Fibroblast of the aortic adventitia (primary cell): ENCODE results near the gene PCDH1. TPM values are rescaled to one million over a fixed set of nuclear protein-coding genes. Genes with fewer than 3 reads are reported as not detected.

Experiments used
- DNase-seq: peaks from one replicate; pipeline ENCODE4 v3.0.0-alpha.2; 2010; ENCODE audit warnings: low read depth
- H3K4me3 ChIP-seq: 2 replicates; pipeline ENCODE4 v1.5.1; 2011; ENCODE audit warnings: low read depth, mild to moderate bottlenecking, control low read depth, low read length, moderate library complexity
- total RNA-seq: library from RNA; depleted of rRNA; stranded (reverse); fragments of >200 nt; gene quantifications from 2 replicates; pipeline ENCODE4 v1.2.3, GENCODE V29; 2012; ENCODE audit warnings: low replicate concordance
- TF ChIP-seq, protein P1 (sequence below): IDR thresholded peaks from 2 replicates; pipeline ENCODE4 v1.5.1; 2011; ENCODE audit warnings: mild to moderate bottlenecking, low read length, control low read depth, inconsistent platforms; ENCODE audit not compliant: insufficient read depth

PCDH1 gene
- total RNA-seq, 1 donor: 0.90 TPM

DNA sequence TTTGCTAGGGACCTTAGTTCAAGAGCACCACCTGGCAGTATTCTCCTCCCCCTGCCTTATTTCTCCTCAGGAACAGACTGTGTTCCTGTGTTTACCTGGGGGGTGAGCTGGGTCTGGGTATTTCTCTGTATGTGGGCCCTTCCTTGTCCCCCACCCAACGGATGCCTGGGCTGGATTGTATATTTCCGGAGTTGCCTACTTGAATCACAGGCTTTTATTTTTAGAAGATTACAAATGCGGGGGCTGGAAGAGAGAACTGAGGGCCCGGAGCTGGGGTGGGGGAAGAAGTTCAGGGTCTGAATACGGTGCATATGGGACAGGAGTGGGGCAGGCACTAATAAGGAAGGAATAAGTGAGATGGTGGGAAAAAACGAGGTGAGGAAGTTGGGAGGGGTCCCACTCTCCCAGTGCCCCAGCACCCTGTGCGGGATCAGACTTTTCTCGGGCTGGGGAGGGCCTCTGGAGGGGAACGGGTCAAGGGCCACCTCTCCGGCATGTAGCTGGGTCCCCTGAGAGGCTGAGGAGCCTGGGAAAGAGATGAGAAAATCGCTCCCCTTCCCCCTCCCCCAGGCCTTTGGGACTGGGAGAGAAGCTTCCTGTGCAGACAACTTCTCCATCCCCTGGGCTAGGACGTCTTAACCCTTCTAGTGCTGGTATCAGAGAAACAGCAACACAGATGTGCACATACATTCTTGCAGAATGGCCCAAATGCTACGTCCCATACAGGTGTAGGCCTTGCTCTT, 42.1 kb downstream of the PCDH1 start:
- TF ChIP-seq, protein P1, sequence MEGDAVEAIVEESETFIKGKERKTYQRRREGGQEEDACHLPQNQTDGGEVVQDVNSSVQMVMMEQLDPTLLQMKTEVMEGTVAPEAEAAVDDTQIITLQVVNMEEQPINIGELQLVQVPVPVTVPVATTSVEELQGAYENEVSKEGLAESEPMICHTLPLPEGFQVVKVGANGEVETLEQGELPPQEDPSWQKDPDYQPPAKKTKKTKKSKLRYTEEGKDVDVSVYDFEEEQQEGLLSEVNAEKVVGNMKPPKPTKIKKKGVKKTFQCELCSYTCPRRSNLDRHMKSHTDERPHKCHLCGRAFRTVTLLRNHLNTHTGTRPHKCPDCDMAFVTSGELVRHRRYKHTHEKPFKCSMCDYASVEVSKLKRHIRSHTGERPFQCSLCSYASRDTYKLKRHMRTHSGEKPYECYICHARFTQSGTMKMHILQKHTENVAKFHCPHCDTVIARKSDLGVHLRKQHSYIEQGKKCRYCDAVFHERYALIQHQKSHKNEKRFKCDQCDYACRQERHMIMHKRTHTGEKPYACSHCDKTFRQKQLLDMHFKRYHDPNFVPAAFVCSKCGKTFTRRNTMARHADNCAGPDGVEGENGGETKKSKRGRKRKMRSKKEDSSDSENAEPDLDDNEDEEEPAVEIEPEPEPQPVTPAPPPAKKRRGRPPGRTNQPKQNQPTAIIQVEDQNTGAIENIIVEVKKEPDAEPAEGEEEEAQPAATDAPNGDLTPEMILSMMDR: no peak
- DNase-seq: no peak
- no peak overlapping the region for H3K4me3 ChIP-seq

DNA sequence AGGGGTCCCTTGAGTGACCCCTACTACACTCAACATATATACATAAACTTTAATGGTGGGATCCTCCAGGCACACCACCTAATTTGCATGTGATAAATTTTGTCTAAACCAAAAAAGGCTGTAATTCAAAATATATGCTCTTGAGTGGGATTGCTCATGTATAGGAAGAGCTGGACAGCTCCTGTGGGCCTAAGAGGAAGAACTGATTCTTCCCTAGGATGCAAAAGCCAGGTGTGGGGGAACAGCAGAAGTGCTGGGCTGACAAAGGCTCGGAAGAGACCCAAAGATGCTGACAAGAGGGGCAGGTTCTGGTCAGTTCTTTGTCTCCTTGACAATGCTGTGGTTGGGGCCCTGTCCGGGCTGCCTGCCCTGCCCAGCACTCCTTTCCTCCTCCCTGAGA, 43.9 kb downstream of the PCDH1 start:
- TF ChIP-seq, protein P1: no peak
- DNase-seq: peak; percentile 68
- no peak overlapping the region for H3K4me3 ChIP-seq

DNA sequence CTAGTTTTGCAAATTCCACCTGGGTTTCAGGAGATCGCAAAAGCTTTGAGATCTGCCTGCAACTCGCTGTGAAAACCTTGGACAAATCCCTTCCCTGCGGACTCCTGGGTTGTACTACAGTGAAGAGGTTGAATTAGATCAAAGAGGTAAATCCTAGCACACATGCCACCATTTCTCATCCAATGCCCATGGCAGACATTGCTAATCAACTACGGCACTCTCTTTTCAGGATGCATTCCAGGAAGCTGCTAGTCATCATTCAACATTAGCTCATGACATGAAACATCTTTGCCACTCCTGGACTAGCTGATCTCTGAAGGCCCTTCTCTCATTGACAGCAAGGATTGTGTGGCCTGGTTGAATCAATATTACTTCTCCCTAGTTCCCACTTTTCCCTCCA, 46.1 kb downstream of the PCDH1 start:
- no peak for DNase-seq
- TF ChIP-seq, protein P1: no peak
- no peak overlapping the region for H3K4me3 ChIP-seq

DNA sequence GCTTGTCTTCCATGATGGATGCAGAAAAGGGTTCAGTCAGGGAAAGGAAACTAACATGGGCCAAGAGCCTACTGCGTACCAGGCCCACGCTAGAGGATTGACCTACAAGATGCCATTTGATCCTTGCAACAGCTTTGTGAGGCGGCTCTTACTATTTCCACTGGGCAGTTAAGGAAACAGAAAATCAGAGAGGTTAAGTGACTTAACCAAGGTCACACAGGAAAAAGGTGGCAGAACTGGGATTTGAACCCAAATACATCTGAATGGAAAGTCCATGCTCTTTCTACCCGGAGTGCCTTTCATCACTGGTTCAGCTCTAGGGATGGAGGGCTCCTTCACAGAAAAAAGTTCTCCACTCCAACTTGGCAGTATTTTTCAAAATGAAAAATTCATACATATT, 50.0 kb downstream of the PCDH1 start:
- DNase-seq: no peak
- no peak overlapping the region for H3K4me3 ChIP-seq
- TF ChIP-seq, protein P1: no peak

DNA sequence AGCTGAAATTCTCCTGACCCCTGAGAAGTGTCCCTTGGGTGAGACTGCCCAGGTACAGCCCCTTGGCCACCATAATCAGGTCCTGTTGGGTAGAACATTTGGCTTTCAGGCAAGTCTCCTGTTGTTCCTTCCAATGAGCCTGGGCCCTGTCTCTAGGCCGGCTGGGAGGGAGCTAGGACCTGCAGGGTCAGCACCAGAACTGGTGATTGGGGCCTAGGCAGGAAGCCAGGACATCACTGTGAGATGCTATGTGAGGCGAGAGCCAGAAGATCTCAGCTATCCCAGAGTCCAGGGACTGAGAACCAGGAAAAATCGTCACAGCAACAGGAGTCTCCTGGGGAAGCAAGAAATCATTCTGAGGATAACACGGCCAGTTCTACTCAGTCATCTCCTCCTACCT, 51.5 kb downstream of the PCDH1 start:
- TF ChIP-seq, protein P1: no peak
- no peak for DNase-seq
- no peak overlapping the region for H3K4me3 ChIP-seq

DNA sequence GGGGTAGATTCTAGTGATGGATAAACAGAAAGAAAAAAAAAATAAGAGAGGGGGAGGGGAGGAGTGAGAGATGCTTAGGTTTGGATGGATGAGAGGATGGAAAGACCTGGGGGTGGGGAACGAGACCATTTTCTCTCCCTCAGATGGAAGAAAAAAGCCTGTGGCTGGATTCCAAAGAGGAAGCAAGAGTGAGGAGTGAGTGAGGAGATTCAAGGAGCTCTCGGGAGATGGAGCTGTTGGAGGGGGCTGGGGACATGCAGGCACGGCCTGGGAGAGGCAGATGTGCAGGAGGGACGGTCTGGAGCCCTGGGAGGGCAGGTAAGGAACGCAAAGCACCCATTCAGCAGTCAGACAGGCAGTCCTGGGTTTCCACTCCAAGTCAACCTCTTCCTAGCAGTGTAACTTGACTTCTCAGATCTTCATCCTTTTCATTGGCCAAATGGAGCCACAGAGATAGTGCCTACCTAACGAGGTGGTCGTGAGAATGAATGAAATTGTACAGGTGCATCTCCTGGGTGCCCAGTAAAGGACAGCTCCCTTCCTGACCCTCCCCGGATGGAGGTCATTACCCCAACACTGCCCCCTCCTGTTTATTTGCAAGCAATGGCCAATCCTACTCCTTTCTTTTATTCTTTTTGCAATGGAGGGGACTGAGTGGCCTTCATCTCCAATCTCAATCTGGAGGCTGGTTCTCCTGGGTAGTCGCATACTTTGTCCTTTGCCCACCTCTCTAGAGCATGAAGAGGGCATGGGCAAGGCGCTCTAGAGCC, 52.2 kb downstream of the PCDH1 start:
- no peak overlapping the region for H3K4me3 ChIP-seq
- no peak for DNase-seq
- TF ChIP-seq, protein P1: peak; percentile 35
